IMR-90 (cell line): ENCODE measurements around the gene BTLA. TPM values are rescaled to one million over a fixed set of nuclear protein-coding genes. Genes with fewer than 3 reads are reported as not detected.

ENCODE experiments used
- ATAC-seq: fragments of 200-7000 bp; cut with Tn5 transposase; 2 replicates; pipeline ENCODE4 v1.9.1; 2020; ENCODE audit warnings: low read depth, mild to moderate bottlenecking, moderate library complexity
- BruUV-seq: library from RNA; stranded (reverse); fragments of 400-500 nt; replicated peaks from 2 replicates; lab custom pipeline; 2021; lab: Mats Ljungman, UMichigan
- CTCF ChIA-PET: fragments of 300-600 bp; formaldehyde crosslinking; extraction: SDS; loops from one replicate; lab custom pipeline; 2021; ENCODE audit warnings: antibody characterized with exemption; lab: Yijun Ruan, JAX
- POLR2A ChIA-PET: fragments of 300-600 bp; sonication (Branson Sonifier 250); formaldehyde crosslinking; loops from one replicate; lab custom pipeline; 2022; ENCODE audit warnings: antibody characterized with exemption; ENCODE audit not compliant: unreplicated experiment; lab: Charles Lee
- DNase-seq: peaks from one replicate; pipeline ENCODE4 v3.0.0; 2013
- H2AFZ ChIP-seq: replicated peaks from 2 replicates; pipeline ENCODE3; 2013; ENCODE audit warnings: low read length, mild to moderate bottlenecking; ENCODE audit not compliant: poor library complexity
- H2AK5ac ChIP-seq: 2 replicates; pipeline ENCODE4 v1.6.1; 2013; ENCODE audit warnings: low read depth, low read length, inconsistent platforms
- H2AK9ac ChIP-seq: replicated peaks from 2 replicates; pipeline ENCODE3; 2013; ENCODE audit warnings: mild to moderate bottlenecking, low read depth, low read length, moderate library complexity; ENCODE audit not compliant: poor library complexity
- H2BK120ac ChIP-seq: 2 replicates; pipeline ENCODE4 v1.6.1; 2013; ENCODE audit warnings: low read depth, low read length, inconsistent platforms
- H2BK15ac ChIP-seq: 3 replicates; pipeline ENCODE4 v1.6.1; 2013; ENCODE audit warnings: low read depth, low read length, inconsistent platforms
- H2BK20ac ChIP-seq: 2 replicates; pipeline ENCODE4 v1.6.1; 2013; ENCODE audit warnings: low read depth, mild to moderate bottlenecking, inconsistent platforms, low read length, moderate library complexity
- H2BK5ac ChIP-seq: 2 replicates; pipeline ENCODE4 v1.6.1; 2013; ENCODE audit warnings: mild to moderate bottlenecking, low read depth, low read length, inconsistent platforms; ENCODE audit not compliant: poor library complexity, severe bottlenecking
- H3K14ac ChIP-seq: replicated peaks from 2 replicates; pipeline ENCODE4 v1.6.1; 2013; ENCODE audit warnings: low read depth, low read length, inconsistent platforms
- H3K18ac ChIP-seq: 2 replicates; pipeline ENCODE4 v1.6.1; 2013; ENCODE audit warnings: low read depth, low read length, control low read depth
- H3K23ac ChIP-seq: 2 replicates; pipeline ENCODE4 v1.6.1; 2013; ENCODE audit warnings: low read depth, low read length, inconsistent platforms
- H3K27ac ChIP-seq: 2 replicates; pipeline ENCODE4 v1.5.1; 2013; ENCODE audit warnings: mild to moderate bottlenecking, control low read depth, low read length; ENCODE audit not compliant: insufficient read depth
- H3K27me3 ChIP-seq: 2 replicates; pipeline ENCODE4 v1.6.1; 2013; ENCODE audit warnings: low read length; ENCODE audit not compliant: control insufficient read depth, insufficient read depth
- H3K36me3 ChIP-seq: 2 replicates; pipeline ENCODE4 v1.6.1; 2013; ENCODE audit warnings: low read length, mixed read lengths; ENCODE audit not compliant: control insufficient read depth, insufficient read depth
- H3K4ac ChIP-seq: 2 replicates; pipeline ENCODE4 v1.6.1; 2013; ENCODE audit warnings: low read depth, low read length, inconsistent platforms
- H3K4me1 ChIP-seq: 2 replicates; pipeline ENCODE4 v1.6.1; 2013; ENCODE audit warnings: low read length, mixed read lengths; ENCODE audit not compliant: control insufficient read depth, insufficient read depth
- H3K4me2 ChIP-seq: 2 replicates; pipeline ENCODE4 v1.6.1; 2013; ENCODE audit warnings: low read depth, mild to moderate bottlenecking, control low read depth, low read length, moderate library complexity
- H3K4me3 ChIP-seq: 2 replicates; pipeline ENCODE4 v1.5.1; 2013; ENCODE audit warnings: low read depth, mild to moderate bottlenecking, control low read depth, low read length, moderate library complexity; ENCODE audit not compliant: insufficient read depth
- H3K56ac ChIP-seq: 2 replicates; pipeline ENCODE4 v1.6.1; 2013; ENCODE audit warnings: low read length, inconsistent platforms; ENCODE audit not compliant: insufficient read depth; ENCODE audit errors: extremely low read depth
- H3K79me1 ChIP-seq, 2 experiments: 2 replicates each; pipeline ENCODE4 v1.6.1; 2013; ENCODE audit warnings: low read length in 2 of 2, inconsistent platforms in 1 of 2, low read depth in 1 of 2
- H3K9ac ChIP-seq: 2 replicates; pipeline ENCODE4 v1.6.1; 2013; ENCODE audit warnings: low read depth, low read length, control low read depth
- H3K9me1 ChIP-seq: 2 replicates; pipeline ENCODE4 v1.6.1; 2013; ENCODE audit warnings: low read length, inconsistent platforms; ENCODE audit not compliant: insufficient read depth
- H3K9me3 ChIP-seq: 2 replicates; pipeline ENCODE4 v1.6.1; 2013; ENCODE audit warnings: low read length; ENCODE audit not compliant: control insufficient read depth, insufficient read depth
- H4K20me1 ChIP-seq: 2 replicates; pipeline ENCODE4 v1.6.1; 2013; ENCODE audit warnings: low read length, inconsistent platforms; ENCODE audit not compliant: insufficient read depth
- H4K5ac ChIP-seq: 2 replicates; pipeline ENCODE4 v1.6.1; 2013; ENCODE audit warnings: mild to moderate bottlenecking, low read depth, low read length, control low read depth
- H4K8ac ChIP-seq, 2 experiments: 2 replicates each; pipeline ENCODE4 v1.6.1; 2013; ENCODE audit warnings: low read depth in 2 of 2, low read length in 2 of 2, control low read depth in 1 of 2, inconsistent platforms in 1 of 2
- H4K91ac ChIP-seq: 2 replicates; pipeline ENCODE4 v1.6.1; 2013; ENCODE audit warnings: low read depth, low read length, inconsistent platforms; ENCODE audit not compliant: insufficient read depth
- BHLHE40 ChIP-seq: fragments of 150-350 bp; IDR thresholded peaks from 2 replicates; pipeline ENCODE4 v1.6.1; 2016; ENCODE audit warnings: mild to moderate bottlenecking, low read depth, low read length
- CTCF ChIP-seq: conservative IDR thresholded peaks from 2 replicates; pipeline ENCODE4 v1.5.1; 2012; ENCODE audit warnings: mild to moderate bottlenecking, low read depth, low read length, improper control_type of control experiment
- ELK1 ChIP-seq: fragments of 150-350 bp; IDR thresholded peaks from 2 replicates; pipeline ENCODE4 v1.6.1; 2016; ENCODE audit warnings: low read depth, mild to moderate bottlenecking, low read length, moderate library complexity, borderline replicate concordance
- FOS ChIP-seq: fragments of 150-350 bp; IDR thresholded peaks from 2 replicates; pipeline ENCODE4 v1.6.1; 2016; ENCODE audit warnings: low read depth, low read length
- MAFK ChIP-seq: IDR thresholded peaks from 2 replicates; pipeline ENCODE4 v1.6.1; 2012; ENCODE audit warnings: low read depth, low read length, improper control_type of control experiment
- MAZ ChIP-seq: IDR thresholded peaks from 2 replicates; pipeline ENCODE4 v1.6.1; 2012; ENCODE audit warnings: low read depth, mild to moderate bottlenecking, low read length, improper control_type of control experiment, moderate library complexity, borderline replicate concordance
- MXI1 ChIP-seq: IDR thresholded peaks from 2 replicates; pipeline ENCODE4 v1.6.1; 2012; ENCODE audit warnings: low read depth, mild to moderate bottlenecking, low read length, moderate library complexity, borderline replicate concordance
- POLR2A ChIP-seq: IDR thresholded peaks from 2 replicates; pipeline ENCODE4 v1.6.1; 2012; ENCODE audit warnings: mild to moderate bottlenecking, low read depth, low read length
- RAD21 ChIP-seq: IDR thresholded peaks from 2 replicates; pipeline ENCODE4 v1.6.1; 2012; ENCODE audit warnings: low read length, improper control_type of control experiment
- RCOR1 ChIP-seq: IDR thresholded peaks from 2 replicates; pipeline ENCODE4 v1.6.1; 2012; ENCODE audit warnings: mild to moderate bottlenecking, low read length, improper control_type of control experiment; ENCODE audit not compliant: insufficient replicate concordance
- RFX5 ChIP-seq: IDR thresholded peaks from 2 replicates; pipeline ENCODE4 v1.8.0; 2012; ENCODE audit warnings: low read depth, mild to moderate bottlenecking, low read length, moderate library complexity
- SMC3 ChIP-seq: fragments of 150-350 bp; IDR thresholded peaks from 2 replicates; pipeline ENCODE4 v1.6.1; 2016; ENCODE audit warnings: low read depth, mild to moderate bottlenecking, antibody characterized with exemption, low read length, moderate library complexity
- USF2 ChIP-seq: fragments of 150-350 bp; IDR thresholded peaks from 2 replicates; pipeline ENCODE4 v1.6.1; 2017; ENCODE audit warnings: mild to moderate bottlenecking, antibody characterized with exemption, low read length, low read depth
- WGBS, 2 experiments: methylation state at CpG; one replicate each; pipeline versions ENCODE4 v1.1.5 to v1.1.7; 2013; ENCODE audit warnings: missing lambda C conversion rate in 2 of 2; ENCODE audit not compliant: insufficient read length in 1 of 2; ENCODE audit errors: extremely low coverage in 2 of 2; 5-methylcytosine and 5-hydroxymethylcytosine counted together
- dilution Hi-C: fragments of 300-500 bp; cut with HindIII; formaldehyde crosslinking; loops from one replicate; pipeline ENCODE4 v1.14.3; 2018; ENCODE audit warnings: low sequenced_read_pairs; ENCODE audit not compliant: unreplicated experiment
- in situ Hi-C: fragments of 300-500 bp; cut with MboI; formaldehyde crosslinking; loops from 3 replicates; pipeline ENCODE4 v1.14.3; 2019; ENCODE audit warnings: low sequenced_read_pairs, inconsistent platforms, mixed read lengths
- intact Hi-C: fragments of 100-400 bp; cut with micrococcal nuclease; formaldehyde crosslinking; loops from 2 replicates; pipeline ENCODE4 v1.10.0; 2022
- polyA plus RNA-seq, 3 experiments: library from polyadenylated mRNA; depleted of rRNA; stranded (reverse); fragments of >200 nt; gene quantifications; 2 replicates each; pipeline ENCODE4 v1.2.3, GENCODE V29; 2012; ENCODE audit warnings: low replicate concordance in 1 of 3
- total RNA-seq: library from RNA; depleted of rRNA; stranded (reverse); fragments of >200 nt; gene quantifications from 2 replicates; pipeline ENCODE4 v1.2.3, GENCODE V29; 2012

The BTLA gene
- total and polyA plus RNA-seq, 2 of the 4 experiments (the other 2 are of a cell fraction): not detected

GRCh38 chr3:112530573-112530972, 31.3 kb upstream of the BTLA start:
- dilution Hi-C loops (no loop called here), intact Hi-C loops (no loop called here), in situ Hi-C loops (no loop called here)
- Histone ChIP-seq H3K27ac (no peak overlapping the region), H3K4me2 (no peak overlapping the region), H2AFZ (no peak overlapping the region), H4K5ac (no peak overlapping the region), H2BK120ac (no peak overlapping the region), H3K9ac (no peak overlapping the region), H3K4ac (no peak overlapping the region), H2BK20ac (no peak overlapping the region), H4K8ac (no peak overlapping the region), H3K27me3 (no peaks in the 10 kb centered on the region), H3K14ac (no peak overlapping the region), H3K56ac (no peak overlapping the region), H3K4me3 (no peak overlapping the region), H3K23ac (no peak overlapping the region), H3K9me1 (no peaks in the 10 kb centered on the region), H4K91ac (no peak overlapping the region), H3K18ac (no peak overlapping the region), H2AK5ac (no peak overlapping the region), H3K79me1 (no peaks in the 10 kb centered on the region), H4K20me1 (no peaks in the 10 kb centered on the region), H3K36me3 (peaks cover 7% of the 10 kb centered on the region; the same call in 1 of the 2 replicates), H3K4me1 (no peaks in the 10 kb centered on the region), H3K9me3 (no peaks in the 10 kb centered on the region), H2BK5ac (no peak overlapping the region), H2AK9ac (no peak overlapping the region), H2BK15ac (no peak overlapping the region)
- TF ChIP-seq ELK1 (no peak), USF2 (no peak), POLR2A (no peak), MAZ (no peak), RFX5 (no peak), RAD21 (no peak), BHLHE40 (no peak), MAFK (no peak), FOS (no peak), CTCF (no peak), SMC3 (no peak), RCOR1 (no peak), MXI1 (no peak)
- ChIA-PET POLR2A (no interaction called here), CTCF (interaction anchor here (0.7 to 1.4 kb wide), 3 partner anchors 15 to 238 kb away, joined by 3 to 4 read pairs (median 3); no protein-coding TSS in a partner anchor)
- WGBS, 2 experiments: 83% methylated on average over 1 of the region's 3 CpGs; no CpG with 5 or more reads in 1 of the 2 experiments
- BruUV-seq: no TSS peak
- ATAC-seq: no peak
- DNase-seq: no peak
